NT2/D1 (cell line): ENCODE results near the gene DNM3.

Source experiments
- SUZ12 ChIP-seq: IDR thresholded peaks from 2 replicates; pipeline ENCODE4 v1.6.1; 2011; ENCODE audit not compliant: insufficient read length, insufficient read depth; ENCODE audit errors: extremely low read depth
- YY1 ChIP-seq: IDR thresholded peaks from 2 replicates; pipeline ENCODE4 v1.6.1; 2011; ENCODE audit not compliant: insufficient read length, insufficient read depth
- ZNF274 ChIP-seq: IDR thresholded peaks from 2 replicates; pipeline ENCODE4 v1.6.1; 2011; ENCODE audit warnings: mild to moderate bottlenecking, low read depth, low read length

GRCh38 chr1:171883849-171884248 is 42.6 kb downstream of the DNM3 start:
- TF ChIP-seq YY1: no peak
- TF ChIP-seq SUZ12: no peak
- no peak for TF ChIP-seq ZNF274
